HEK293 (cell line): Measurements from ENCODE around the gene TBCC.

Source experiments
- HIC1 ChIP-seq: fragments of 450-650 bp; formaldehyde crosslinking; IDR thresholded peaks from 2 replicates; pipeline ENCODE4 v1.5.1; 2016; ENCODE audit warnings: missing biosample characterization, missing genetic modification characterization
- KLF17 ChIP-seq: fragments of 450-650 bp; formaldehyde crosslinking; IDR thresholded peaks from 2 replicates; pipeline ENCODE4 v1.5.1; 2016; ENCODE audit warnings: missing biosample characterization, missing genetic modification characterization
- MEIS1 ChIP-seq: sonication (generic); formaldehyde crosslinking; IDR thresholded peaks from 2 replicates; pipeline ENCODE4 v1.8.1; 2022; ENCODE audit warnings: missing genetic modification reagents, mild to moderate bottlenecking, borderline replicate concordance
- MYNN ChIP-seq: fragments of 450-650 bp; formaldehyde crosslinking; IDR thresholded peaks from 2 replicates; pipeline ENCODE4 v1.5.1; 2016; ENCODE audit warnings: missing biosample characterization, missing genetic modification characterization, borderline replicate concordance
- MZF1 ChIP-seq: fragments of 450-650 bp; formaldehyde crosslinking; IDR thresholded peaks from 2 replicates; pipeline ENCODE4 v1.5.1; 2017; ENCODE audit warnings: missing biosample characterization, missing genetic modification characterization, borderline replicate concordance
- PBX3 ChIP-seq: sonication (generic); formaldehyde crosslinking; IDR thresholded peaks from 2 replicates; pipeline ENCODE4 v1.8.1; 2022; ENCODE audit warnings: mild to moderate bottlenecking, moderate library complexity, missing genetic modification reagents
- TCF7L2 ChIP-seq: IDR thresholded peaks from 2 replicates; pipeline ENCODE4 v1.6.1; 2011; ENCODE audit warnings: low read depth, mild to moderate bottlenecking, inconsistent platforms, low read length, moderate library complexity, borderline replicate concordance
- YY1 ChIP-seq: fragments of 450-650 bp; formaldehyde crosslinking; IDR thresholded peaks from 2 replicates; pipeline ENCODE4 v1.5.1; 2018; ENCODE audit warnings: missing biosample characterization, missing genetic modification characterization
- ZBTB20 ChIP-seq: fragments of 450-650 bp; formaldehyde crosslinking; IDR thresholded peaks from 2 replicates; pipeline ENCODE4 v1.5.1; 2016; ENCODE audit warnings: missing biosample characterization, missing genetic modification characterization
- ZBTB48 ChIP-seq: fragments of 450-650 bp; formaldehyde crosslinking; IDR thresholded peaks from 2 replicates; pipeline ENCODE4 v1.5.1; 2016; ENCODE audit warnings: missing biosample characterization, missing genetic modification characterization
- ZEB2 ChIP-seq: fragments of 450-650 bp; formaldehyde crosslinking; IDR thresholded peaks from 2 replicates; pipeline ENCODE4 v1.5.1; 2016; ENCODE audit warnings: missing biosample characterization, missing genetic modification characterization
- ZNF174 ChIP-seq: fragments of 450-650 bp; formaldehyde crosslinking; IDR thresholded peaks from 2 replicates; pipeline ENCODE4 v1.5.0; 2017; ENCODE audit warnings: missing biosample characterization, mild to moderate bottlenecking, missing genetic modification characterization
- ZNF350 ChIP-seq: fragments of 450-650 bp; formaldehyde crosslinking; IDR thresholded peaks from 2 replicates; pipeline ENCODE4 v1.5.0; 2017; ENCODE audit warnings: missing biosample characterization, mild to moderate bottlenecking, missing genetic modification characterization
- ZNF394 ChIP-seq: fragments of 450-650 bp; formaldehyde crosslinking; IDR thresholded peaks from 2 replicates; pipeline ENCODE4 v1.5.1; 2016; ENCODE audit warnings: missing biosample characterization, missing genetic modification characterization, mild to moderate bottlenecking, moderate library complexity, borderline replicate concordance
- ZNF473 ChIP-seq: fragments of 450-650 bp; formaldehyde crosslinking; IDR thresholded peaks from 2 replicates; pipeline ENCODE4 v1.5.1; 2017; ENCODE audit warnings: missing biosample characterization, missing genetic modification characterization
- ZNF510 ChIP-seq: fragments of 450-650 bp; formaldehyde crosslinking; IDR thresholded peaks from 2 replicates; pipeline ENCODE4 v1.5.1; 2018; ENCODE audit warnings: mild to moderate bottlenecking, missing genetic modification characterization, missing biosample characterization; ENCODE audit not compliant: insufficient replicate concordance
- ZNF518A ChIP-seq: fragments of 450-650 bp; formaldehyde crosslinking; conservative IDR thresholded peaks from 2 replicates; pipeline ENCODE4 v1.5.1; 2016; ENCODE audit warnings: low read depth, missing biosample characterization, missing genetic modification characterization
- ZNF529 ChIP-seq: fragments of 450-650 bp; formaldehyde crosslinking; IDR thresholded peaks from 2 replicates; pipeline ENCODE4 v1.5.1; 2017; ENCODE audit warnings: missing genetic modification characterization, missing biosample characterization; ENCODE audit not compliant: insufficient replicate concordance
- ZNF585B ChIP-seq: fragments of 450-650 bp; formaldehyde crosslinking; IDR thresholded peaks from 2 replicates; pipeline ENCODE4 v1.5.1; 2016; ENCODE audit warnings: missing biosample characterization, missing genetic modification characterization
- ZSCAN23 ChIP-seq: fragments of 450-650 bp; formaldehyde crosslinking; IDR thresholded peaks from 2 replicates; pipeline ENCODE4 v1.5.1; 2016; ENCODE audit warnings: missing biosample characterization, missing genetic modification characterization
- ZXDB ChIP-seq: fragments of 450-650 bp; formaldehyde crosslinking; IDR thresholded peaks from 2 replicates; pipeline ENCODE4 v1.5.1; 2016; ENCODE audit warnings: missing biosample characterization, missing genetic modification characterization

The TBCC gene

GRCh38 chr6:42783177-42783875 is 37.4 kb upstream of the TBCC start (continued):
- TF ChIP-seq MEIS1 (CRISPR knock-in tag) (no peak), KLF17 (tag by site-specific recombination) (no peak), YY1 (tag by site-specific recombination) (peak; percentile 95), ZEB2 (tag by site-specific recombination) (peak; percentile 66), TCF7L2 (no peak), ZNF518A (tag by site-specific recombination) (no peak), ZNF585B (tag by site-specific recombination) (no peak), PBX3 (CRISPR knock-in tag) (peak; percentile 52; the same call in 1 of the 2 replicates), ZXDB (tag by site-specific recombination) (peak; percentile 78; the same call in 1 of the 2 replicates), HIC1 (tag by site-specific recombination) (0 out of 2 replicates have a peak, but pooled peaks have one; percentile 40), ZNF174 (tag by site-specific recombination) (no peak), ZNF510 (tag by site-specific recombination) (no peak), MYNN (tag by site-specific recombination) (no peak), ZBTB20 (tag by site-specific recombination) (peak; percentile 78), ZSCAN23 (tag by site-specific recombination) (no peak), ZNF529 (no peak), ZBTB48 (tag by site-specific recombination) (peak; percentile 23; the same call in 1 of the 2 replicates), ZNF350 (no peak), MZF1 (no peak), ZNF394 (tag by site-specific recombination) (peak; percentile 66; the same call in 1 of the 2 replicates), ZNF473 (tag by site-specific recombination) (no peak)
